HepG2 (cell line): ENCODE results near the gene TMEM184B. TPM values are rescaled to one million over a fixed set of nuclear protein-coding genes. Genes with fewer than 3 reads are reported as not detected.

ENCODE experiments used
- ARHGAP35 ChIP-seq: sonication (generic); formaldehyde crosslinking; IDR thresholded peaks from 2 replicates; pipeline ENCODE4 v1.9.0; 2022; ENCODE audit warnings: mild to moderate bottlenecking, inconsistent platforms, moderate library complexity, missing genetic modification reagents, borderline replicate concordance
- DPF2 ChIP-seq: sonication (generic); formaldehyde crosslinking; IDR thresholded peaks from 2 replicates; pipeline ENCODE4 v1.4.0; 2020; ENCODE audit warnings: mild to moderate bottlenecking, low read depth, missing genetic modification reagents, borderline replicate concordance
- HMGA1 ChIP-seq: sonication (generic); formaldehyde crosslinking; conservative IDR thresholded peaks from 2 replicates; pipeline ENCODE4 v1.4.0; 2020; ENCODE audit warnings: missing genetic modification reagents
- IRF1 ChIP-seq: sonication (generic); formaldehyde crosslinking; IDR thresholded peaks from 2 replicates; pipeline ENCODE4 v1.4.0; 2020; ENCODE audit warnings: low read depth, mild to moderate bottlenecking, missing genetic modification reagents
- JUNB ChIP-seq: sonication (generic); formaldehyde crosslinking; IDR thresholded peaks from 2 replicates; pipeline ENCODE4 v1.8.0; 2022; ENCODE audit warnings: missing genetic modification reagents, mild to moderate bottlenecking, borderline replicate concordance
- MAFF ChIP-seq: IDR thresholded peaks from 2 replicates; pipeline ENCODE4 v1.6.1; 2011; ENCODE audit warnings: low read depth, low read length, improper control_type of control experiment
- SNRNP70 ChIP-seq: fragments of 200-400 bp; formaldehyde crosslinking; IDR thresholded peaks from 2 replicates; pipeline ENCODE4 v1.6.1; 2017; ENCODE audit warnings: mild to moderate bottlenecking, low read depth, low read length, moderate library complexity
- SOX5 ChIP-seq: IDR thresholded peaks from 2 replicates; pipeline ENCODE4 v1.6.1; 2016; ENCODE audit warnings: borderline replicate concordance
- TBP ChIP-seq: sonication (generic); formaldehyde crosslinking; IDR thresholded peaks from 2 replicates; pipeline ENCODE4 v1.5.0; 2020; ENCODE audit warnings: missing genetic modification reagents
- ZC3H4 ChIP-seq: sonication (generic); formaldehyde crosslinking; IDR thresholded peaks from 2 replicates; pipeline ENCODE4 v1.4.0; 2020; ENCODE audit warnings: missing genetic modification reagents, borderline replicate concordance
- ZNF280D ChIP-seq: sonication (generic); formaldehyde crosslinking; IDR thresholded peaks from 2 replicates; pipeline ENCODE4 v1.5.1; 2020; ENCODE audit warnings: mild to moderate bottlenecking, missing genetic modification reagents
- ZNF543 ChIP-seq: sonication (generic); formaldehyde crosslinking; IDR thresholded peaks from 2 replicates; pipeline ENCODE4 v1.4.0; 2020; ENCODE audit warnings: mild to moderate bottlenecking, missing genetic modification reagents
- ZNF7 ChIP-seq: IDR thresholded peaks from 2 replicates; pipeline ENCODE4 v1.6.1; 2016; ENCODE audit warnings: missing biosample characterization, missing genetic modification reagents
- ZNF703 ChIP-seq: sonication (generic); formaldehyde crosslinking; IDR thresholded peaks from 2 replicates; pipeline ENCODE4 v1.5.1; 2020; ENCODE audit warnings: missing genetic modification reagents, mild to moderate bottlenecking, moderate library complexity, borderline replicate concordance
- ZNF773 ChIP-seq: sonication (generic); formaldehyde crosslinking; IDR thresholded peaks from 2 replicates; pipeline ENCODE4 v1.4.0; 2020; ENCODE audit warnings: missing genetic modification reagents, borderline replicate concordance
- ZSCAN29 ChIP-seq: sonication (generic); formaldehyde crosslinking; conservative IDR thresholded peaks from 2 replicates; pipeline ENCODE4 v1.4.0; 2020; ENCODE audit warnings: mild to moderate bottlenecking, missing genetic modification reagents
- polyA plus RNA-seq, 8 experiments: library from polyadenylated mRNA; depleted of rRNA in 3 of 8; stranded (reverse) in 7 of 8; unstranded in 1 of 8; fragments of >200 nt; fragmentation: Illumina TruSeq in 4 of 8; extraction: Trizol in 4 of 8; gene quantifications; 2 replicates each; pipeline versions ENCODE4 v1.2.1 to v1.2.3, GENCODE V29; 2011 to 2016; ENCODE audit warnings: low read depth in 4 of 8, missing spikeins in 1 of 8, mixed read lengths in 1 of 8; ENCODE audit not compliant: insufficient read depth in 1 of 8
- total RNA-seq, 5 experiments: library from RNA; depleted of rRNA; stranded (reverse); fragments of >200 nt; fragmentation: Illumina TruSeq; extraction: Trizol; gene quantifications; 2 replicates each; pipeline ENCODE4 v1.2.3, GENCODE V29; 2016; ENCODE audit warnings: low read depth in 1 of 5
- TF ChIP-seq, protein P1 (sequence below): sonication (generic); formaldehyde crosslinking; IDR thresholded peaks from 2 replicates; pipeline ENCODE4 v1.9.0; 2022; ENCODE audit warnings: low read depth, missing genetic modification reagents
- TF ChIP-seq, protein P2 (sequence below), 2 experiments: sonication (generic) in 1 of 2; formaldehyde crosslinking in 1 of 2; IDR thresholded peaks; 2 replicates each; pipeline versions ENCODE4 v1.4.0 to v1.6.1; 2018 to 2020; ENCODE audit warnings: missing genetic modification reagents in 2 of 2, borderline replicate concordance in 1 of 2, low read depth in 1 of 2, mild to moderate bottlenecking in 1 of 2, missing biosample characterization in 1 of 2

Gene TMEM184B
- total and polyA plus RNA-seq, 2 of the 13 experiments (the other 11 are each of a cell fraction or from before 2014, with no cell fraction given), result 15.9 to 16.0 TPM

GRCh38 chr22:38314933-38315822 is 42.4 kb upstream of the TMEM184B start (continued):
- TF ChIP-seq, protein P1, sequence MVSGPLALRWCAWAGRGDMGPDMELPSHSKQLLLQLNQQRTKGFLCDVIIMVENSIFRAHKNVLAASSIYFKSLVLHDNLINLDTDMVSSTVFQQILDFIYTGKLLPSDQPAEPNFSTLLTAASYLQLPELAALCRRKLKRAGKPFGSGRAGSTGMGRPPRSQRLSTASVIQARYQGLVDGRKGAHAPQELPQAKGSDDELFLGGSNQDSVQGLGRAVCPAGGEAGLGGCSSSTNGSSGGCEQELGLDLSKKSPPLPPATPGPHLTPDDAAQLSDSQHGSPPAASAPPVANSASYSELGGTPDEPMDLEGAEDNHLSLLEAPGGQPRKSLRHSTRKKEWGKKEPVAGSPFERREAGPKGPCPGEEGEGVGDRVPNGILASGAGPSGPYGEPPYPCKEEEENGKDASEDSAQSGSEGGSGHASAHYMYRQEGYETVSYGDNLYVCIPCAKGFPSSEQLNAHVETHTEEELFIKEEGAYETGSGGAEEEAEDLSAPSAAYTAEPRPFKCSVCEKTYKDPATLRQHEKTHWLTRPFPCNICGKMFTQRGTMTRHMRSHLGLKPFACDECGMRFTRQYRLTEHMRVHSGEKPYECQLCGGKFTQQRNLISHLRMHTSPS, result peak; percentile 75
- TF ChIP-seq ZSCAN29 (CRISPR knock-in tag) (no peak), ZNF7 (CRISPR knock-in tag) (no peak), JUNB (CRISPR knock-in tag) (no peak), ARHGAP35 (CRISPR knock-in tag) (no peak), SOX5 (no peak; the same call in 1 of the 2 replicates), IRF1 (CRISPR knock-in tag) (no peak), ZNF280D (CRISPR knock-in tag) (no peak), ZNF773 (CRISPR knock-in tag) (no peak), ZC3H4 (CRISPR knock-in tag) (no peak), TBP (CRISPR knock-in tag) (no peak), SNRNP70 (no peak), ZNF543 (CRISPR knock-in tag) (no peak), MAFF (no peak), DPF2 (CRISPR knock-in tag) (no peak), HMGA1 (CRISPR knock-in tag) (no peak), ZNF703 (CRISPR knock-in tag) (no peak)
- TF ChIP-seq, protein P2, sequence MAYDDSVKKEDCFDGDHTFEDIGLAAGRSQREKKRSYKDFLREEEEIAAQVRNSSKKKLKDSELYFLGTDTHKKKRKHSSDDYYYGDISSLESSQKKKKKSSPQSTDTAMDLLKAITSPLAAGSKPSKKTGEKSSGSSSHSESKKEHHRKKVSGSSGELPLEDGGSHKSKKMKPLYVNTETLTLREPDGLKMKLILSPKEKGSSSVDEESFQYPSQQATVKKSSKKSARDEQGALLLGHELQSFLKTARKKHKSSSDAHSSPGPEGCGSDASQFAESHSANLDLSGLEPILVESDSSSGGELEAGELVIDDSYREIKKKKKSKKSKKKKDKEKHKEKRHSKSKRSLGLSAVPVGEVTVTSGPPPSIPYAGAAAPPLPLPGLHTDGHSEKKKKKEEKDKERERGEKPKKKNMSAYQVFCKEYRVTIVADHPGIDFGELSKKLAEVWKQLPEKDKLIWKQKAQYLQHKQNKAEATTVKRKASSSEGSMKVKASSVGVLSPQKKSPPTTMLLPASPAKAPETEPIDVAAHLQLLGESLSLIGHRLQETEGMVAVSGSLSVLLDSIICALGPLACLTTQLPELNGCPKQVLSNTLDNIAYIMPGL (CRISPR knock-in tag; IDR thresholded peaks at IDR 0.05; ENCODE audit: borderline replicate concordance in 1 of 2, low read depth in 1 of 2), result no peak
